Activated naive CD8-positive, alpha-beta T cell treated with anti-CD3 and anti-CD28 coated beads, Interleukin-2, amount 50 U/mL, for 24 hours (primary cell): ENCODE measurements around the gene CATSPER4.

ENCODE experiments used
- ATAC-seq: fragments of 150-1000 bp; cut with Tn5 transposase; one replicate; pipeline ENCODE4 v1.10.0; 2021
- DNase-seq: peaks from one replicate; pipeline ENCODE4 v3.0.0; 2021
- H3K27ac Mint-ChIP-seq: one replicate; pipeline ENCODE4 v1.8.0; 2021; ENCODE audit warnings: mild to moderate bottlenecking, mixed read lengths
- H3K27me3 Mint-ChIP-seq: one replicate; pipeline ENCODE4 v1.8.0; 2021; ENCODE audit warnings: mixed read lengths
- H3K36me3 Mint-ChIP-seq: one replicate; pipeline ENCODE4 v1.8.0; 2021; ENCODE audit warnings: low read depth, mixed read lengths
- H3K4me1 Mint-ChIP-seq: one replicate; pipeline ENCODE4 v1.8.0; 2021; ENCODE audit warnings: mixed read lengths
- H3K4me3 Mint-ChIP-seq: one replicate; pipeline ENCODE4 v1.8.0; 2021; ENCODE audit warnings: mild to moderate bottlenecking, moderate library complexity, mixed read lengths
- H3K9me3 Mint-ChIP-seq: one replicate; pipeline ENCODE4 v1.8.0; 2021; ENCODE audit warnings: mixed read lengths

Gene CATSPER4

GRCh38 chr1:26171084-26172072 is 19.0 kb upstream of the CATSPER4 start, which contains the start of gene ZNF593OS:
Gene ZNF593OS, minus strand, starts transcription at chr1:26171832. Its CDS starts 171 bp downstream, at chr1:26171661.
- Mint-ChIP-seq H3K27ac (peak within 1 kb of the TSS; percentile 22), H3K9me3 (no peaks in the 10 kb centered on the region), H3K36me3 (peaks cover 6% of the 10 kb centered on the region), H3K4me1 (peaks cover 8% of the 10 kb centered on the region), H3K27me3 (no peaks in the 10 kb centered on the region), H3K4me3 (peak within 1 kb of the TSS; percentile 90)
- DNase-seq (no peak), ATAC-seq (no peak)

GRCh38 chr1:26175346-26175745 is 15.1 kb upstream of the CATSPER4 start:
- Mint-ChIP-seq H3K9me3 (no peaks in the 10 kb centered on the region), H3K27me3 (no peaks in the 10 kb centered on the region), H3K27ac (no peak overlapping the region), H3K4me3 (no peak overlapping the region), H3K36me3 (peaks cover 5% of the 10 kb centered on the region), H3K4me1 (peaks cover 8% of the 10 kb centered on the region)
- DNase-seq, result no peak
- ATAC-seq, result no peak

- Mint-ChIP-seq H3K27me3 (no peaks in the 10 kb centered on the region), H3K4me3 (peak within 1 kb of the TSS; percentile 30), H3K36me3 (peaks cover 3% of the 10 kb centered on the region), H3K27ac (no peak within 1 kb of the TSS), H3K9me3 (no peaks in the 10 kb centered on the region), H3K4me1 (peaks cover 5% of the 10 kb centered on the region)
- ATAC-seq (no peak), DNase-seq (no peak)
Measured at GRCh38 chr1:26177182-26177684, 13.2 kb upstream of the CATSPER4 start, which contains the start of gene CNKSR1. Gene CNKSR1, plus strand, starts transcription at chr1:26177491. Its CDS starts 57 bp downstream, at chr1:26177548.

- no peaks in the 10 kb centered on the region for H3K36me3 Mint-ChIP-seq
- H3K4me1 Mint-ChIP-seq, result peaks cover 5% of the 10 kb centered on the region
- H3K4me3 Mint-ChIP-seq, result no peak overlapping the region
- DNase-seq, result no peak
- H3K27ac Mint-ChIP-seq, result no peak overlapping the region
- no peaks in the 10 kb centered on the region for H3K27me3 Mint-ChIP-seq
- ATAC-seq, result no peak
- no peaks in the 10 kb centered on the region for H3K9me3 Mint-ChIP-seq
Measured at GRCh38 chr1:26180010-26180506, 10.3 kb upstream of the CATSPER4 start.

GRCh38 chr1:26181586-26182382 is 8.6 kb upstream of the CATSPER4 start:
- H3K27me3 Mint-ChIP-seq, result no peaks in the 10 kb centered on the region
- DNase-seq, result no peak
- H3K4me3 Mint-ChIP-seq, result no peak overlapping the region
- no peaks in the 10 kb centered on the region for H3K9me3 Mint-ChIP-seq
- no peak overlapping the region for H3K27ac Mint-ChIP-seq
- H3K36me3 Mint-ChIP-seq, result no peaks in the 10 kb centered on the region
- H3K4me1 Mint-ChIP-seq, result peaks cover 5% of the 10 kb centered on the region
- peak; percentile 86 for ATAC-seq

GRCh38 chr1:26182383-26182696 is 8.1 kb upstream of the CATSPER4 start:
- H3K27ac Mint-ChIP-seq, result no peak overlapping the region
- no peaks in the 10 kb centered on the region for H3K9me3 Mint-ChIP-seq
- no peak for ATAC-seq
- H3K27me3 Mint-ChIP-seq, result no peaks in the 10 kb centered on the region
- H3K4me1 Mint-ChIP-seq, result peaks cover 5% of the 10 kb centered on the region
- no peak for DNase-seq
- no peaks in the 10 kb centered on the region for H3K36me3 Mint-ChIP-seq
- no peak overlapping the region for H3K4me3 Mint-ChIP-seq

- no peak for DNase-seq
- Mint-ChIP-seq H3K4me1 (peaks cover 5% of the 10 kb centered on the region), H3K9me3 (no peaks in the 10 kb centered on the region), H3K36me3 (no peaks in the 10 kb centered on the region), H3K27ac (no peak overlapping the region), H3K4me3 (no peak overlapping the region), H3K27me3 (no peaks in the 10 kb centered on the region)
- no peak for ATAC-seq
Measured at GRCh38 chr1:26184086-26184485, 6.3 kb upstream of the CATSPER4 start.

GRCh38 chr1:26184883-26185282 is 5.5 kb upstream of the CATSPER4 start:
- H3K27ac Mint-ChIP-seq, result no peak overlapping the region
- no peak for ATAC-seq
- peaks cover 5% of the 10 kb centered on the region for H3K4me1 Mint-ChIP-seq
- no peak for DNase-seq
- no peak overlapping the region for H3K4me3 Mint-ChIP-seq
- no peaks in the 10 kb centered on the region for H3K27me3 Mint-ChIP-seq
- H3K36me3 Mint-ChIP-seq, result no peaks in the 10 kb centered on the region
- no peaks in the 10 kb centered on the region for H3K9me3 Mint-ChIP-seq

GRCh38 chr1:26187882-26188281 is 2.5 kb upstream of the CATSPER4 start:
- Mint-ChIP-seq H3K36me3 (no peaks in the 10 kb centered on the region), H3K27me3 (no peaks in the 10 kb centered on the region), H3K4me1 (peaks cover 10% of the 10 kb centered on the region), H3K4me3 (no peak overlapping the region), H3K27ac (no peak overlapping the region), H3K9me3 (no peaks in the 10 kb centered on the region)
- DNase-seq (no peak), ATAC-seq (no peak)

GRCh38 chr1:26188477-26188876 is 1.9 kb upstream of the CATSPER4 start:
- DNase-seq (no peak), ATAC-seq (no peak)
- Mint-ChIP-seq H3K27me3 (no peaks in the 10 kb centered on the region), H3K9me3 (no peaks in the 10 kb centered on the region), H3K4me1 (peaks cover 10% of the 10 kb centered on the region), H3K36me3 (no peaks in the 10 kb centered on the region), H3K4me3 (no peak overlapping the region), H3K27ac (no peak overlapping the region)

- H3K27me3 Mint-ChIP-seq, result no peaks in the 10 kb centered on the region
- ATAC-seq (no peak), DNase-seq (no peak)
- no peaks in the 10 kb centered on the region for H3K36me3 Mint-ChIP-seq
- no peaks in the 10 kb centered on the region for H3K9me3 Mint-ChIP-seq
- H3K4me1 Mint-ChIP-seq, result peaks cover 10% of the 10 kb centered on the region
- no peak overlapping the region for H3K4me3 Mint-ChIP-seq
- H3K27ac Mint-ChIP-seq, result no peak overlapping the region
Measured at GRCh38 chr1:26189331-26189730, 1.1 kb upstream of the CATSPER4 start.

- Mint-ChIP-seq H3K27ac (no peak overlapping the region), H3K4me1 (peaks cover 10% of the 10 kb centered on the region), H3K36me3 (no peaks in the 10 kb centered on the region), H3K4me3 (no peak overlapping the region), H3K27me3 (no peaks in the 10 kb centered on the region), H3K9me3 (no peaks in the 10 kb centered on the region)
- ATAC-seq (no peak), DNase-seq (no peak)
Measured at GRCh38 chr1:26189751-26190275, 589 bp upstream of the CATSPER4 start.

- H3K27me3 Mint-ChIP-seq, result no peaks in the 10 kb centered on the region
- H3K27ac Mint-ChIP-seq, result peak overlapping the region; percentile 16
- peak; percentile 76 for ATAC-seq
- H3K4me1 Mint-ChIP-seq, result peaks cover 10% of the 10 kb centered on the region
- H3K4me3 Mint-ChIP-seq, result peak overlapping the region; percentile 19
- H3K36me3 Mint-ChIP-seq, result no peaks in the 10 kb centered on the region
- no peak for DNase-seq
- H3K9me3 Mint-ChIP-seq, result no peaks in the 10 kb centered on the region
Measured at GRCh38 chr1:26191739-26192138, 1.3 kb downstream of the CATSPER4 start.

GRCh38 chr1:26195805-26196204 is 5.4 kb downstream of the CATSPER4 start:
- Mint-ChIP-seq H3K4me1 (peaks cover 13% of the 10 kb centered on the region), H3K9me3 (no peaks in the 10 kb centered on the region), H3K27me3 (no peaks in the 10 kb centered on the region), H3K36me3 (no peaks in the 10 kb centered on the region), H3K27ac (no peak overlapping the region), H3K4me3 (no peak overlapping the region)
- DNase-seq (no peak), ATAC-seq (no peak)
